Endothelial cell of umbilical vein (primary cell): ENCODE measurements around the gene DENND1B. TPM values are rescaled to one million over a fixed set of nuclear protein-coding genes. Genes with fewer than 3 reads are reported as not detected.

Source experiments
- BruUV-seq: library from RNA; stranded (reverse); fragments of 400-500 nt; replicated peaks from 2 replicates; lab custom pipeline; 2021; lab: Mats Ljungman, UMichigan
- CTCF ChIA-PET: fragments of 300-600, 350-600 bp; sonication (Branson Sonifier 250); formaldehyde crosslinking; loops from one replicate; lab custom pipeline; 2021; ENCODE audit warnings: antibody characterized with exemption, inconsistent platforms; lab: Charles Lee
- POLR2A ChIA-PET: fragments of 300-600, 350-600 bp; sonication (Branson Sonifier 250); formaldehyde crosslinking; loops from one replicate; lab custom pipeline; 2021; ENCODE audit warnings: antibody characterized with exemption, inconsistent platforms; lab: Charles Lee
- DNase-seq: peaks from one replicate; pipeline ENCODE4 v3.0.0-alpha.2; 2011; ENCODE audit warnings: low read depth, low spot score
- FAIRE-seq: peaks from 2 replicates; lab custom pipeline; 2011; peaks lifted over from hg19 to GRCh38; lab: Jason Lieb, UNC
- H2AFZ ChIP-seq: 2 replicates; pipeline ENCODE4 v1.6.0; 2012; ENCODE audit warnings: low read depth, low read length, control low read depth, inconsistent platforms
- H3K27ac ChIP-seq: 2 replicates; pipeline ENCODE4 v1.5.1; 2011; ENCODE audit warnings: low read depth, mild to moderate bottlenecking, control low read depth, low read length, moderate library complexity; ENCODE audit not compliant: insufficient read depth
- H3K27me3 ChIP-seq, 2 experiments: 2 replicates each; pipeline versions ENCODE4 v1.6.0 to v1.6.1; 2011; ENCODE audit warnings: low read length in 2 of 2, mixed read lengths in 1 of 2; ENCODE audit not compliant: control insufficient read depth in 2 of 2, insufficient read depth in 2 of 2
- H3K36me3 ChIP-seq, 2 experiments: 2 replicates in 1 of 2; 3 replicates in 1 of 2; pipeline ENCODE4 v1.5.1; 2011; ENCODE audit warnings: low read length in 2 of 2, mild to moderate bottlenecking in 1 of 2, moderate library complexity in 1 of 2; ENCODE audit not compliant: control insufficient read depth in 2 of 2, insufficient read depth in 2 of 2; ENCODE audit errors: extremely low read depth in 1 of 2
- H3K4me1 ChIP-seq: 3 replicates; pipeline ENCODE4 v1.5.1; 2011; ENCODE audit warnings: mild to moderate bottlenecking, low read length; ENCODE audit not compliant: control insufficient read depth, insufficient read depth; ENCODE audit errors: extremely low read depth
- H3K4me2 ChIP-seq: 2 replicates; pipeline ENCODE4 v1.6.1; 2011; ENCODE audit warnings: low read length, control low read depth, mixed read lengths; ENCODE audit not compliant: insufficient read depth
- H3K4me3 ChIP-seq, 3 experiments: fragments of 200-600 bp in 1 of 3; sonication (generic), shearing (Covaris generic) in 1 of 3; replicated peaks in 1 of 3; 2 replicates each; pipeline ENCODE4 v1.5.1; 2011 to 2016; ENCODE audit warnings: control low read depth in 3 of 3, low read length in 3 of 3, mild to moderate bottlenecking in 2 of 3, inconsistent platforms in 1 of 3, low read depth in 1 of 3, moderate library complexity in 1 of 3; ENCODE audit not compliant: insufficient read depth in 1 of 3
- H3K79me2 ChIP-seq: 2 replicates; pipeline ENCODE4 v1.6.0; 2012; ENCODE audit warnings: low read length, inconsistent platforms; ENCODE audit not compliant: control insufficient read depth, insufficient read depth
- H3K9ac ChIP-seq: replicated peaks from 2 replicates; pipeline ENCODE3; 2011; ENCODE audit warnings: low read length, control low read depth; ENCODE audit not compliant: insufficient read depth; ENCODE audit errors: extremely low read depth
- H3K9me1 ChIP-seq: replicated peaks from 3 replicates; pipeline ENCODE4 v1.6.0; 2011; ENCODE audit warnings: mild to moderate bottlenecking, low read length; ENCODE audit not compliant: control insufficient read depth, insufficient read depth; ENCODE audit errors: extremely low read depth
- H3K9me3 ChIP-seq: replicated peaks from 2 replicates; pipeline ENCODE4 v1.5.1; 2012; ENCODE audit warnings: low read length, inconsistent platforms; ENCODE audit not compliant: control insufficient read depth, insufficient read depth
- H4K20me1 ChIP-seq: replicated peaks from 2 replicates; pipeline ENCODE3; 2011; ENCODE audit warnings: mild to moderate bottlenecking, low read length; ENCODE audit not compliant: control insufficient read depth, insufficient read depth; ENCODE audit errors: extremely low read depth
- CTCF ChIP-seq, 2 donors: IDR thresholded peaks; 1 replicate in 1 of 2; 2 replicates in 1 of 2; pipeline ENCODE4 v1.5.1; 2011; ENCODE audit warnings: low read length in 2 of 2, mild to moderate bottlenecking in 2 of 2, moderate library complexity in 2 of 2, control low read depth in 1 of 2, inconsistent platforms in 1 of 2, low read depth in 1 of 2; ENCODE audit not compliant: insufficient read depth in 1 of 2; ENCODE audit errors: extremely low read depth in 1 of 2
- EZH2 ChIP-seq: IDR thresholded peaks from 2 replicates; pipeline ENCODE4 v1.6.1; 2012; ENCODE audit warnings: borderline replicate concordance, low read depth, mild to moderate bottlenecking, moderate library complexity, low read length, inconsistent platforms; ENCODE audit not compliant: severe bottlenecking
- FOS ChIP-seq: IDR thresholded peaks from 2 replicates; pipeline ENCODE4 v1.6.1; 2011; ENCODE audit warnings: mild to moderate bottlenecking, low read length, moderate library complexity, borderline replicate concordance; ENCODE audit not compliant: insufficient read depth
- GATA2 ChIP-seq: IDR thresholded peaks from 2 replicates; pipeline ENCODE4 v1.7.0; 2011; ENCODE audit warnings: low read depth, mild to moderate bottlenecking, moderate library complexity, mixed read lengths, low read length; ENCODE audit not compliant: insufficient read length, insufficient read depth
- JUN ChIP-seq: IDR thresholded peaks from 2 replicates; pipeline ENCODE4 v1.6.1; 2011; ENCODE audit warnings: borderline replicate concordance, low read depth; ENCODE audit not compliant: insufficient read length, insufficient read depth
- MYC ChIP-seq: IDR thresholded peaks from one replicate; pipeline ENCODE4 v1.6.1; 2011; ENCODE audit warnings: mild to moderate bottlenecking, low read depth, low read length
- POLR2A ChIP-seq: IDR thresholded peaks from 2 replicates; pipeline ENCODE4 v1.6.1; 2012; ENCODE audit warnings: low read depth, mild to moderate bottlenecking, control low read depth, low read length
- POLR2AphosphoS5 ChIP-seq: IDR thresholded peaks from 2 replicates; pipeline ENCODE4 v1.6.1; 2012; ENCODE audit warnings: low read depth, mild to moderate bottlenecking, control low read depth, low read length, moderate library complexity; ENCODE audit not compliant: insufficient read depth
- dilution Hi-C: fragments of 300-500 bp; cut with MboI; formaldehyde crosslinking; loops from one replicate; pipeline ENCODE4 v1.15.0; 2019; ENCODE audit warnings: low sequenced_read_pairs; ENCODE audit not compliant: extremely low pct_ligation_motif_present
- intact Hi-C: fragments of 100-400 bp; cut with micrococcal nuclease; formaldehyde crosslinking; loops from one replicate; pipeline ENCODE4 v1.10.0; 2022
- polyA plus RNA-seq, 4 experiments: library from polyadenylated mRNA; depleted of rRNA in 3 of 4; stranded (reverse) in 3 of 4; unstranded in 1 of 4; fragments of >200 nt; gene quantifications; 2 replicates each; pipeline versions ENCODE4 v1.2.1 to v1.2.3, GENCODE V29; 2011 to 2012; ENCODE audit warnings: missing spikeins in 1 of 4
- total RNA-seq: library from RNA; stranded (reverse); gene quantifications from 2 replicates; pipeline ENCODE4 v1.2.3, GENCODE V29; 2021
- TF ChIP-seq, protein P1 (sequence below): IDR thresholded peaks from 2 replicates; pipeline ENCODE4 v1.6.1; 2011; ENCODE audit not compliant: insufficient read depth, insufficient read length

Gene DENND1B
- total and polyA plus RNA-seq, 2 donors (not counting 3 experiments of a cell fraction or from before 2014, with no cell fraction given): 0.97 to 3.3 TPM

GRCh38 chr1:197763769-197764168, 11.5 kb downstream of the DENND1B start:
- Histone ChIP-seq H3K27ac (no peak overlapping the region), H2AFZ (no peak overlapping the region), H3K27me3 (no peaks in the 10 kb centered on the region), H3K79me2 (no peaks in the 10 kb centered on the region), H3K4me2 (no peak overlapping the region), H4K20me1 (no peaks in the 10 kb centered on the region), H3K4me1 (no peaks in the 10 kb centered on the region), H3K36me3 (no peaks in the 10 kb centered on the region), H3K9me3 (no peaks in the 10 kb centered on the region), H3K9me1 (no peaks in the 10 kb centered on the region), H3K9ac (no peak overlapping the region), H3K4me3 (no peak overlapping the region)
- TF ChIP-seq, protein P1, sequence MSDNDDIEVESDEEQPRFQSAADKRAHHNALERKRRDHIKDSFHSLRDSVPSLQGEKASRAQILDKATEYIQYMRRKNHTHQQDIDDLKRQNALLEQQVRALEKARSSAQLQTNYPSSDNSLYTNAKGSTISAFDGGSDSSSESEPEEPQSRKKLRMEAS: no peak
- CTCF ChIA-PET: interaction anchor here (0.7 kb wide), 1 partner anchor 8 kb away, joined by 4 read pairs; no protein-coding TSS in a partner anchor
- BruUV-seq: no TSS peak
- intact Hi-C loops: no loop called here
- DNase-seq (no peak), FAIRE-seq (no peak)
- POLR2A ChIA-PET: no interaction called here
- dilution Hi-C loops: no loop called here

- H2AFZ ChIP-seq: no peak overlapping the region
- no peak overlapping the region for H3K4me3 ChIP-seq
- BruUV-seq: no TSS peak
- ChIA-PET POLR2A (no interaction called here), CTCF (no interaction called here)
- no peaks in the 10 kb centered on the region for H3K9me3 ChIP-seq
- H4K20me1 ChIP-seq: no peaks in the 10 kb centered on the region
- intact Hi-C loops (no loop called here), dilution Hi-C loops (no loop called here)
- no peaks in the 10 kb centered on the region for H3K4me1 ChIP-seq
- H3K79me2 ChIP-seq: no peaks in the 10 kb centered on the region
- FAIRE-seq: no peak
- no peak overlapping the region for H3K4me2 ChIP-seq
- peaks cover under 1% of the 10 kb centered on the region for H3K9me1 ChIP-seq
- no peak overlapping the region for H3K9ac ChIP-seq
- TF ChIP-seq MYC: no peak
- TF ChIP-seq CTCF (IDR thresholded peaks at IDR 0.05; ENCODE audit: extremely low read depth in 1 of 2, insufficient read depth in 1 of 2, low read depth in 1 of 2, low read length in 2 of 2): no peak
- TF ChIP-seq, protein P1: no peak
- no peak for TF ChIP-seq FOS
- TF ChIP-seq POLR2A: no peak
- no peak for TF ChIP-seq EZH2
- TF ChIP-seq GATA2: no peak
- no peak for TF ChIP-seq JUN
- no peak for TF ChIP-seq POLR2AphosphoS5
- H3K27me3 ChIP-seq: no peaks in the 10 kb centered on the region
- no peak for DNase-seq
- no peaks in the 10 kb centered on the region for H3K36me3 ChIP-seq
- H3K27ac ChIP-seq: no peak overlapping the region
These were observed 12.0 kb downstream of the DENND1B start for GRCh38 chr1:197763307-197763706.
